Activated naive CD8-positive, alpha-beta T cell treated with anti-CD3 and anti-CD28 coated beads for 36 hours (primary cell): Measurements from ENCODE around the gene RGS3. TPM values are rescaled to one million over a fixed set of nuclear protein-coding genes. Genes with fewer than 3 reads are reported as not detected.

Experiments used
- DNase-seq: peaks from one replicate; pipeline ENCODE4 v3.0.0; 2021
- H3K27ac Mint-ChIP-seq: one replicate; pipeline ENCODE4 v1.8.0; 2022; ENCODE audit warnings: mild to moderate bottlenecking, moderate library complexity, mixed read lengths
- H3K27me3 Mint-ChIP-seq: one replicate; pipeline ENCODE4 v1.8.0; 2022; ENCODE audit warnings: mild to moderate bottlenecking, mixed read lengths
- H3K36me3 Mint-ChIP-seq: one replicate; pipeline ENCODE4 v1.8.0; 2021; ENCODE audit warnings: mild to moderate bottlenecking, mixed read lengths
- H3K4me1 Mint-ChIP-seq: one replicate; pipeline ENCODE4 v1.8.0; 2021; ENCODE audit warnings: mixed read lengths
- H3K4me3 Mint-ChIP-seq: one replicate; pipeline ENCODE4 v1.8.0; 2022; ENCODE audit warnings: mild to moderate bottlenecking, moderate library complexity, mixed read lengths
- H3K9me3 Mint-ChIP-seq: one replicate; pipeline ENCODE4 v1.8.0; 2022; ENCODE audit warnings: mixed read lengths
- total RNA-seq, 2 experiments: library from RNA; stranded (reverse); gene quantifications; one replicate each; pipeline ENCODE4 v1.2.3, GENCODE V29; 2021

Gene RGS3
- total RNA-seq, 2 experiments from 2014 or later, result 61.7 to 65.0 TPM

GRCh38 chr9:113600023-113600823 lies 136.7 kb downstream of the RGS3 start:
- no peak for DNase-seq
- no peaks in the 10 kb centered on the region for H3K27me3 Mint-ChIP-seq
- no peaks in the 10 kb centered on the region for H3K9me3 Mint-ChIP-seq
- no peak overlapping the region for H3K27ac Mint-ChIP-seq
- peaks cover 6% of the 10 kb centered on the region for H3K36me3 Mint-ChIP-seq
- no peak overlapping the region for H3K4me3 Mint-ChIP-seq
- H3K4me1 Mint-ChIP-seq, result peaks cover 13% of the 10 kb centered on the region

GRCh38 chr9:113600871-113601614 lies 137.5 kb downstream of the RGS3 start:
- Mint-ChIP-seq H3K4me1 (peaks cover 13% of the 10 kb centered on the region), H3K27me3 (no peaks in the 10 kb centered on the region), H3K4me3 (no peak overlapping the region), H3K36me3 (peaks cover 2% of the 10 kb centered on the region), H3K9me3 (no peaks in the 10 kb centered on the region), H3K27ac (peak overlapping the region; percentile 8)
- DNase-seq, result no peak

- DNase-seq, result no peak
- no peak overlapping the region for H3K4me3 Mint-ChIP-seq
- peaks cover 2% of the 10 kb centered on the region for H3K36me3 Mint-ChIP-seq
- H3K4me1 Mint-ChIP-seq, result peaks cover 13% of the 10 kb centered on the region
- no peak overlapping the region for H3K27ac Mint-ChIP-seq
- no peaks in the 10 kb centered on the region for H3K9me3 Mint-ChIP-seq
- no peaks in the 10 kb centered on the region for H3K27me3 Mint-ChIP-seq
Observed at GRCh38 chr9:113601656-113602055, 138.1 kb downstream of the RGS3 start.

- H3K36me3 Mint-ChIP-seq, result no peaks in the 10 kb centered on the region
- H3K4me1 Mint-ChIP-seq, result peaks cover 13% of the 10 kb centered on the region
- H3K9me3 Mint-ChIP-seq, result no peaks in the 10 kb centered on the region
- no peak overlapping the region for H3K4me3 Mint-ChIP-seq
- DNase-seq, result peak; percentile 84
- no peaks in the 10 kb centered on the region for H3K27me3 Mint-ChIP-seq
- H3K27ac Mint-ChIP-seq, result peak overlapping the region; percentile 25
Observed at GRCh38 chr9:113602126-113603047, 138.9 kb downstream of the RGS3 start.

- no peak for DNase-seq
- no peaks in the 10 kb centered on the region for H3K9me3 Mint-ChIP-seq
- H3K4me3 Mint-ChIP-seq, result no peak overlapping the region
- peaks cover 12% of the 10 kb centered on the region for H3K4me1 Mint-ChIP-seq
- no peak overlapping the region for H3K27ac Mint-ChIP-seq
- H3K27me3 Mint-ChIP-seq, result no peaks in the 10 kb centered on the region
- no peaks in the 10 kb centered on the region for H3K36me3 Mint-ChIP-seq
Observed at GRCh38 chr9:113603048-113603375, 139.5 kb downstream of the RGS3 start.

GRCh38 chr9:113603773-113604172 lies 140.2 kb downstream of the RGS3 start:
- Mint-ChIP-seq H3K4me1 (peaks cover 10% of the 10 kb centered on the region), H3K27ac (no peak overlapping the region)
- DNase-seq, result no peak

GRCh38 chr9:113604393-113604792 lies 140.9 kb downstream of the RGS3 start:
- peaks cover 10% of the 10 kb centered on the region for H3K4me1 Mint-ChIP-seq
- no peak overlapping the region for H3K4me3 Mint-ChIP-seq
- no peak overlapping the region for H3K27ac Mint-ChIP-seq
- DNase-seq, result no peak
- no peaks in the 10 kb centered on the region for H3K9me3 Mint-ChIP-seq
- no peaks in the 10 kb centered on the region for H3K36me3 Mint-ChIP-seq
- H3K27me3 Mint-ChIP-seq, result no peaks in the 10 kb centered on the region

More at GRCh38 chr9:113603773-113604172, 140.2 kb downstream of the RGS3 start:
- Mint-ChIP-seq H3K9me3 (no peaks in the 10 kb centered on the region), H3K27me3 (no peaks in the 10 kb centered on the region), H3K4me3 (no peak overlapping the region), H3K36me3 (no peaks in the 10 kb centered on the region)

GRCh38 chr9:113606510-113606909 lies 143.0 kb downstream of the RGS3 start:
- Mint-ChIP-seq H3K4me1 (peaks cover 6% of the 10 kb centered on the region), H3K4me3 (no peak overlapping the region), H3K27me3 (no peaks in the 10 kb centered on the region)

GRCh38 chr9:113608082-113608685 lies 144.7 kb downstream of the RGS3 start:
- Mint-ChIP-seq H3K4me3 (no peak overlapping the region), H3K27ac (no peak overlapping the region), H3K9me3 (no peaks in the 10 kb centered on the region), H3K27me3 (no peaks in the 10 kb centered on the region), H3K36me3 (no peaks in the 10 kb centered on the region), H3K4me1 (no peaks in the 10 kb centered on the region)
- DNase-seq, result no peak

More at GRCh38 chr9:113606510-113606909, 143.0 kb downstream of the RGS3 start:
- DNase-seq, result no peak
- Mint-ChIP-seq H3K36me3 (no peaks in the 10 kb centered on the region), H3K27ac (no peak overlapping the region), H3K9me3 (no peaks in the 10 kb centered on the region)

- Mint-ChIP-seq H3K36me3 (no peaks in the 10 kb centered on the region), H3K27ac (no peak overlapping the region), H3K4me3 (no peak overlapping the region), H3K27me3 (no peaks in the 10 kb centered on the region), H3K9me3 (no peaks in the 10 kb centered on the region), H3K4me1 (peaks cover under 1% of the 10 kb centered on the region)
- DNase-seq, result no peak
Observed at GRCh38 chr9:113609562-113610318, 146.2 kb downstream of the RGS3 start.

- no peak for DNase-seq
- Mint-ChIP-seq H3K4me1 (peaks cover 11% of the 10 kb centered on the region), H3K4me3 (no peak overlapping the region), H3K27ac (peak overlapping the region; percentile 2), H3K36me3 (no peaks in the 10 kb centered on the region), H3K27me3 (no peaks in the 10 kb centered on the region), H3K9me3 (no peaks in the 10 kb centered on the region)
Observed at GRCh38 chr9:113611461-113612215, 148.1 kb downstream of the RGS3 start.

- H3K4me3 Mint-ChIP-seq, result no peak overlapping the region
- no peaks in the 10 kb centered on the region for H3K27me3 Mint-ChIP-seq
- peaks cover 13% of the 10 kb centered on the region for H3K4me1 Mint-ChIP-seq
- H3K27ac Mint-ChIP-seq, result peak overlapping the region; percentile 2
- no peaks in the 10 kb centered on the region for H3K36me3 Mint-ChIP-seq
- no peak for DNase-seq
- H3K9me3 Mint-ChIP-seq, result no peaks in the 10 kb centered on the region
Observed at GRCh38 chr9:113612216-113612747, 148.8 kb downstream of the RGS3 start.

GRCh38 chr9:113612828-113613227 lies 149.3 kb downstream of the RGS3 start:
- no peaks in the 10 kb centered on the region for H3K36me3 Mint-ChIP-seq
- no peak overlapping the region for H3K4me3 Mint-ChIP-seq
- peaks cover 16% of the 10 kb centered on the region for H3K4me1 Mint-ChIP-seq
- H3K27me3 Mint-ChIP-seq, result no peaks in the 10 kb centered on the region
- H3K9me3 Mint-ChIP-seq, result no peaks in the 10 kb centered on the region
- no peak overlapping the region for H3K27ac Mint-ChIP-seq
- no peak for DNase-seq
